GM12878 (cell line): ENCODE results near the gene AGTPBP1. TPM values are rescaled to one million over a fixed set of nuclear protein-coding genes. Genes with fewer than 3 reads are reported as not detected.

Experiments used
- ATAC-seq: fragments of 200-7000 bp; cut with Tn5 transposase; 3 replicates; pipeline ENCODE4 v1.9.1; 2020; ENCODE audit warnings: mild to moderate bottlenecking, moderate library complexity
- BruUV-seq: library from RNA; stranded (reverse); fragments of 400-500 nt; replicated peaks from 2 replicates; lab custom pipeline; 2021; lab: Mats Ljungman, UMichigan
- CTCF ChIA-PET: fragments of 300-600 bp; sonication (Branson Sonifier 250); formaldehyde crosslinking; extraction: SDS; loops from one replicate; lab custom pipeline; 2021; ENCODE audit warnings: inconsistent platforms; lab: Yijun Ruan, JAX
- POLR2A ChIA-PET: fragments of 350-600 bp; formaldehyde crosslinking; extraction: SDS; loops from one replicate; lab custom pipeline; 2021; ENCODE audit warnings: inconsistent platforms; lab: Charles Lee
- RAD21 ChIA-PET: fragments of 300-600 bp; sonication (Branson Sonifier 250); formaldehyde crosslinking; loops from one replicate; lab custom pipeline; 2023; ENCODE audit warnings: antibody characterized with exemption; ENCODE audit not compliant: unreplicated experiment; lab: Charles Lee
- SMC1A ChIA-PET: fragments of 300-600 bp; sonication (Branson Sonifier 250); formaldehyde crosslinking; loops from one replicate; lab custom pipeline; 2023; ENCODE audit not compliant: unreplicated experiment, uncharacterized antibody; lab: Charles Lee
- DNase-seq: peaks from one replicate; pipeline ENCODE4 v3.0.0-alpha.2; 2011; ENCODE audit warnings: low read depth, low spot score
- FAIRE-seq: peaks from 3 replicates; lab custom pipeline; 2011; peaks lifted over from hg19 to GRCh38; lab: Jason Lieb, UNC
- H2AFZ ChIP-seq: 2 replicates; pipeline ENCODE4 v1.6.0; 2011; ENCODE audit warnings: low read depth, low read length, control low read depth; ENCODE audit not compliant: control insufficient read depth
- H3K27ac ChIP-seq: 2 replicates; pipeline ENCODE4 v1.5.1; 2011; ENCODE audit warnings: control low read depth; ENCODE audit not compliant: control insufficient read depth, insufficient read depth
- H3K27me3 ChIP-seq, 2 experiments: replicated peaks in 1 of 2; 2 replicates each; pipeline versions ENCODE4 v1.6.0 to v1.6.1; 2011; ENCODE audit warnings: low read length in 1 of 2; ENCODE audit not compliant: control insufficient read depth in 2 of 2, insufficient read depth in 2 of 2
- H3K36me3 ChIP-seq, 2 experiments: 2 replicates each; pipeline ENCODE4 v1.5.1; 2011; ENCODE audit warnings: low read length in 1 of 2; ENCODE audit not compliant: control insufficient read depth in 2 of 2, insufficient read depth in 2 of 2
- H3K4me1 ChIP-seq: 2 replicates; pipeline ENCODE4 v1.6.1; 2011; ENCODE audit warnings: mild to moderate bottlenecking, low read length, moderate library complexity, mixed read lengths; ENCODE audit not compliant: control insufficient read depth, insufficient read depth
- H3K4me2 ChIP-seq: 2 replicates; pipeline ENCODE4 v1.6.0; 2011; ENCODE audit warnings: control low read depth; ENCODE audit not compliant: control insufficient read depth, insufficient read depth
- H3K4me3 ChIP-seq: fragments of 200-600 bp; sonication (generic); 2 replicates; pipeline ENCODE4 v1.5.1; 2016
- H3K79me2 ChIP-seq: 2 replicates; pipeline ENCODE4 v1.6.0; 2011; ENCODE audit warnings: low read length; ENCODE audit not compliant: control insufficient read depth, insufficient read depth
- H3K9ac ChIP-seq: 2 replicates; pipeline ENCODE4 v1.8.0; 2011; ENCODE audit warnings: low read length, control low read depth, mixed read lengths; ENCODE audit not compliant: control insufficient read depth, insufficient read depth
- H3K9me3 ChIP-seq: replicated peaks from 3 replicates; pipeline ENCODE4 v1.5.1; 2011; ENCODE audit warnings: mild to moderate bottlenecking, low read length; ENCODE audit not compliant: control insufficient read depth, insufficient read depth
- H4K20me1 ChIP-seq: 2 replicates; pipeline ENCODE4 v1.6.0; 2011; ENCODE audit not compliant: control insufficient read depth, insufficient read depth
- BHLHE40 ChIP-seq, 2 experiments: fragments of 450-650 bp in 1 of 2; IDR thresholded peaks; 2 replicates each; pipeline ENCODE4 v1.6.1; 2011 to 2017; ENCODE audit warnings: low read depth in 2 of 2, borderline replicate concordance in 1 of 2, improper control_type of control experiment in 1 of 2, low read length in 1 of 2, mild to moderate bottlenecking in 1 of 2
- EGR1 ChIP-seq, 2 experiments: IDR thresholded peaks; 1 replicate in 1 of 2; 2 replicates in 1 of 2; pipeline ENCODE4 v1.6.1; 2011 to 2012; ENCODE audit warnings: low read depth in 2 of 2, low read length in 2 of 2, borderline replicate concordance in 1 of 2, mild to moderate bottlenecking in 1 of 2, moderate library complexity in 1 of 2
- ESRRA ChIP-seq: IDR thresholded peaks from 2 replicates; pipeline ENCODE4 v1.6.1; 2012; ENCODE audit warnings: mild to moderate bottlenecking, low read length, improper control_type of control experiment
- FOXM1 ChIP-seq: IDR thresholded peaks from 2 replicates; pipeline ENCODE4 v1.6.1; 2012; ENCODE audit warnings: low read depth, mild to moderate bottlenecking, inconsistent platforms, low read length, moderate library complexity
- GATAD2B ChIP-seq: fragments of 450-650 bp; conservative IDR thresholded peaks from 2 replicates; pipeline ENCODE4 v1.6.1; 2017; ENCODE audit warnings: low read depth, mild to moderate bottlenecking, moderate library complexity
- IRF3 ChIP-seq: fragments of 450-650 bp; IDR thresholded peaks from 2 replicates; pipeline ENCODE4 v1.6.1; 2014; ENCODE audit warnings: mild to moderate bottlenecking
- IRF4 ChIP-seq: IDR thresholded peaks from 2 replicates; pipeline ENCODE4 v1.6.1; 2011; ENCODE audit warnings: low read depth, low read length
- NRF1 ChIP-seq: conservative IDR thresholded peaks from 2 replicates; pipeline ENCODE4 v1.6.1; 2011; ENCODE audit warnings: mild to moderate bottlenecking, low read depth, low read length, improper control_type of control experiment
- PML ChIP-seq: IDR thresholded peaks from 2 replicates; pipeline ENCODE4 v1.6.1; 2012; ENCODE audit warnings: low read length, inconsistent platforms
- RAD51 ChIP-seq: fragments of 450-650 bp; IDR thresholded peaks from 2 replicates; pipeline ENCODE4 v1.6.1; 2016; ENCODE audit warnings: moderate library complexity, mild to moderate bottlenecking, inconsistent platforms
- SIX5 ChIP-seq: IDR thresholded peaks from 2 replicates; pipeline ENCODE4 v1.6.1; 2011; ENCODE audit warnings: mild to moderate bottlenecking, low read depth, low read length, moderate library complexity; ENCODE audit not compliant: severe bottlenecking
- TCF7 ChIP-seq: IDR thresholded peaks from 2 replicates; pipeline ENCODE4 v1.6.1; 2014; ENCODE audit warnings: antibody characterized with exemption, borderline replicate concordance
- ZBTB11 ChIP-seq: fragments of 450-650 bp; formaldehyde crosslinking; IDR thresholded peaks from 2 replicates; pipeline ENCODE4 v1.5.0; 2022; ENCODE audit warnings: mild to moderate bottlenecking, missing genetic modification characterization
- ZNF207 ChIP-seq: fragments of 450-650 bp; IDR thresholded peaks from 2 replicates; pipeline ENCODE4 v1.6.1; 2014; ENCODE audit warnings: antibody characterized with exemption, mild to moderate bottlenecking, borderline replicate concordance
- ZNF687 ChIP-seq: fragments of 450-650 bp; IDR thresholded peaks from 2 replicates; pipeline ENCODE4 v1.6.1; 2017; ENCODE audit warnings: mild to moderate bottlenecking, moderate library complexity
- ZSCAN29 ChIP-seq: fragments of 450-650 bp; IDR thresholded peaks from 2 replicates; pipeline ENCODE4 v1.6.1; 2017; ENCODE audit warnings: mild to moderate bottlenecking, moderate library complexity
- WGBS: methylation state at CpG from one replicate; pipeline ENCODE4 v1.1.6; 2016; ENCODE audit warnings: low lambda C conversion rate; ENCODE audit not compliant: insufficient replicate concordance, insufficient coverage; ENCODE audit errors: missing lambda C conversion rate; 5-methylcytosine and 5-hydroxymethylcytosine counted together
- in situ Hi-C: fragments of 300-500 bp; cut with MboI; formaldehyde crosslinking; loops from 9 replicates; pipeline ENCODE4 v1.14.3; 2018; ENCODE audit warnings: mixed read lengths
- intact Hi-C: fragments of 100-400 bp; cut with micrococcal nuclease; formaldehyde crosslinking; loops from one replicate; pipeline ENCODE4 v1.14.2; 2022; ENCODE audit not compliant: unreplicated experiment
- polyA plus RNA-seq, 11 experiments: library from polyadenylated mRNA; depleted of rRNA in 4 of 11; unstranded in 6 of 11; stranded (reverse) in 5 of 11; fragments of >200 nt; fragmentation: Nextera tagmentation in 4 of 11; fragmentation: Illumina TruSeq in 1 of 11; extraction: Ambion mirVana in 4 of 11; extraction: Trizol in 1 of 11; gene quantifications; 1 replicate in 1 of 11; 2 replicates in 10 of 11; pipeline versions ENCODE4 v1.2.1 to v1.2.3, GENCODE V29; 2011 to 2016; ENCODE audit warnings: inconsistent platforms in 2 of 11, missing spikeins in 2 of 11, low read depth in 1 of 11
- total RNA-seq, 4 experiments: library from RNA; depleted of rRNA in 3 of 4; stranded (reverse); fragments of >200 nt in 3 of 4; fragmentation: Illumina TruSeq in 1 of 4; extraction: Trizol in 1 of 4; gene quantifications; 2 replicates each; pipeline versions ENCODE4 v1.2.1 to v1.2.3, GENCODE V29; 2013 to 2021

The AGTPBP1 gene
- total and polyA plus RNA-seq, 10 of the 15 experiments (the other 5 are each of a cell fraction or from before 2014, with no cell fraction given): 6.1 to 35.2 (median 20.0) TPM

- TF ChIP-seq ZSCAN29 (no peak), ZNF207 (no peak), SIX5 (no peak), IRF3 (no peak), NRF1 (no peak), ZBTB11 (no peak), RAD51 (no peak), ESRRA (no peak), TCF7 (no peak), ZNF687 (no peak), GATAD2B (no peak), BHLHE40 (IDR thresholded peaks at IDR 0.05; ENCODE audit: borderline replicate concordance in 1 of 2, low read depth in 2 of 2, low read length in 1 of 2) (no peak), EGR1 (IDR thresholded peaks at IDR 0.05; ENCODE audit: borderline replicate concordance in 1 of 2, low read depth in 2 of 2, low read length in 2 of 2) (no peak), PML (no peak), FOXM1 (no peak), IRF4 (no peak)
- intact Hi-C loops (no loop called here), in situ Hi-C loops (no loop called here)
- BruUV-seq: no TSS peak
- DNase-seq: no peak
- WGBS: 90% methylated on average over 3 of the region's 3 CpGs
- Histone ChIP-seq H3K4me1 (no peaks in the 10 kb centered on the region), H3K4me2 (no peak overlapping the region), H3K27ac (no peak overlapping the region), H3K27me3 (no peaks in the 10 kb centered on the region), H2AFZ (no peak overlapping the region), H4K20me1 (no peaks in the 10 kb centered on the region), H3K79me2 (no peaks in the 10 kb centered on the region), H3K9ac (no peak overlapping the region), H3K36me3 (no peaks in the 10 kb centered on the region), H3K9me3 (no peaks in the 10 kb centered on the region), H3K4me3 (no peak overlapping the region)
- ChIA-PET RAD21 (no interaction called here), POLR2A (no interaction called here), CTCF (interaction anchor here (0.7 to 2.9 kb wide), 2 partner anchors 16 to 55 kb away, joined by 3 to 15 read pairs; no protein-coding TSS in a partner anchor), SMC1A (no interaction called here)
- no peak for ATAC-seq
- no peak for FAIRE-seq
Measured at GRCh38 chr9:85594316-85594715, 147.4 kb downstream of the AGTPBP1 start.
